HepG2 (cell line): Measurements from ENCODE around the gene CCNA2. TPM values are rescaled to one million over a fixed set of nuclear protein-coding genes. Genes with fewer than 3 reads are reported as not detected.

Source experiments
- ESRRA ChIP-seq: sonication (generic); formaldehyde crosslinking; IDR thresholded peaks from 2 replicates; pipeline ENCODE4 v1.5.1; 2020; ENCODE audit warnings: mild to moderate bottlenecking, low read depth, missing genetic modification reagents
- GFI1 ChIP-seq: sonication (generic); formaldehyde crosslinking; IDR thresholded peaks from 2 replicates; pipeline ENCODE4 v1.5.0; 2020; ENCODE audit warnings: missing genetic modification reagents, mild to moderate bottlenecking, borderline replicate concordance
- KMT2B ChIP-seq: IDR thresholded peaks from 2 replicates; pipeline ENCODE4 v1.6.1; 2016; ENCODE audit warnings: missing genetic modification reagents, missing compliant biosample characterization
- MBNL3 ChIP-seq: fragments of 250-450 bp; sonication (Bioruptor Pico); conservative IDR thresholded peaks from 2 replicates; pipeline ENCODE4 v1.8.0; 2022; ENCODE audit warnings: mild to moderate bottlenecking, inconsistent platforms
- PHF5A ChIP-seq: IDR thresholded peaks from one replicate; pipeline ENCODE4 v1.6.1; 2018; ENCODE audit warnings: low read depth, missing genetic modification reagents; ENCODE audit not compliant: unreplicated experiment
- PREB ChIP-seq: sonication (generic); formaldehyde crosslinking; IDR thresholded peaks from 2 replicates; pipeline ENCODE4 v1.4.0; 2020; ENCODE audit warnings: missing genetic modification reagents
- RCOR2 ChIP-seq: IDR thresholded peaks from 2 replicates; pipeline ENCODE4 v1.6.1; 2016; ENCODE audit warnings: missing biosample characterization, missing genetic modification reagents
- SP140L ChIP-seq: sonication (generic); formaldehyde crosslinking; IDR thresholded peaks from 2 replicates; pipeline ENCODE4 v1.4.0; 2020; ENCODE audit warnings: missing genetic modification reagents, borderline replicate concordance
- TGIF2 ChIP-seq: IDR thresholded peaks from 2 replicates; pipeline ENCODE4 v1.6.1; 2016; ENCODE audit warnings: control low read depth, missing compliant biosample characterization
- TSC22D2 ChIP-seq: sonication (generic); formaldehyde crosslinking; IDR thresholded peaks from 2 replicates; pipeline ENCODE4 v1.5.1; 2020; ENCODE audit warnings: missing genetic modification reagents, mild to moderate bottlenecking, borderline replicate concordance
- ZBTB40 ChIP-seq, 2 experiments: fragments of 450-650 bp in 1 of 2; sonication (generic) in 1 of 2; formaldehyde crosslinking in 1 of 2; IDR thresholded peaks; 2 replicates each; pipeline versions ENCODE4 v1.6.1 to v1.8.0; 2016 to 2022; ENCODE audit warnings: antibody characterized with exemption in 1 of 2, mild to moderate bottlenecking in 1 of 2, missing genetic modification reagents in 1 of 2
- ZNF354B ChIP-seq: sonication (generic); formaldehyde crosslinking; IDR thresholded peaks from 2 replicates; pipeline ENCODE4 v1.8.0; 2022; ENCODE audit warnings: mild to moderate bottlenecking, missing genetic modification reagents
- ZNF605 ChIP-seq: sonication (generic); formaldehyde crosslinking; IDR thresholded peaks from 2 replicates; pipeline ENCODE4 v1.8.0; 2022; ENCODE audit warnings: mild to moderate bottlenecking, missing genetic modification reagents
- ZNF737 ChIP-seq: sonication (generic); formaldehyde crosslinking; IDR thresholded peaks from 2 replicates; pipeline ENCODE4 v1.5.0; 2020; ENCODE audit warnings: missing genetic modification reagents, mild to moderate bottlenecking, borderline replicate concordance
- polyA plus RNA-seq, 8 experiments: library from polyadenylated mRNA; depleted of rRNA in 3 of 8; stranded (reverse) in 7 of 8; unstranded in 1 of 8; fragments of >200 nt; fragmentation: Illumina TruSeq in 4 of 8; extraction: Trizol in 4 of 8; gene quantifications; 2 replicates each; pipeline versions ENCODE4 v1.2.1 to v1.2.3, GENCODE V29; 2011 to 2016; ENCODE audit warnings: low read depth in 4 of 8, missing spikeins in 1 of 8, mixed read lengths in 1 of 8; ENCODE audit not compliant: insufficient read depth in 1 of 8
- total RNA-seq, 5 experiments: library from RNA; depleted of rRNA; stranded (reverse); fragments of >200 nt; fragmentation: Illumina TruSeq; extraction: Trizol; gene quantifications; 2 replicates each; pipeline ENCODE4 v1.2.3, GENCODE V29; 2016; ENCODE audit warnings: low read depth in 1 of 5
- TF ChIP-seq, protein P1 (sequence below): sonication (generic); formaldehyde crosslinking; IDR thresholded peaks from 2 replicates; pipeline ENCODE4 v1.4.0; 2020; ENCODE audit warnings: missing genetic modification reagents

CCNA2 gene
- total and polyA plus RNA-seq, 2 of the 13 experiments (the other 11 are each of a cell fraction or from before 2014, with no cell fraction given): 31.3 to 105 TPM

GRCh38 chr4:121823505-121824170 lies at the start of gene CCNA2 (continued):
- TF ChIP-seq MBNL3 (CRISPR knock-in tag): no peak
- no peak for TF ChIP-seq ZNF354B (CRISPR knock-in tag)
- TF ChIP-seq ZNF737: no peak
- TF ChIP-seq GFI1: 0 out of 2 replicates have a peak, but pooled peaks have one; percentile 19
- TF ChIP-seq, protein P1, sequence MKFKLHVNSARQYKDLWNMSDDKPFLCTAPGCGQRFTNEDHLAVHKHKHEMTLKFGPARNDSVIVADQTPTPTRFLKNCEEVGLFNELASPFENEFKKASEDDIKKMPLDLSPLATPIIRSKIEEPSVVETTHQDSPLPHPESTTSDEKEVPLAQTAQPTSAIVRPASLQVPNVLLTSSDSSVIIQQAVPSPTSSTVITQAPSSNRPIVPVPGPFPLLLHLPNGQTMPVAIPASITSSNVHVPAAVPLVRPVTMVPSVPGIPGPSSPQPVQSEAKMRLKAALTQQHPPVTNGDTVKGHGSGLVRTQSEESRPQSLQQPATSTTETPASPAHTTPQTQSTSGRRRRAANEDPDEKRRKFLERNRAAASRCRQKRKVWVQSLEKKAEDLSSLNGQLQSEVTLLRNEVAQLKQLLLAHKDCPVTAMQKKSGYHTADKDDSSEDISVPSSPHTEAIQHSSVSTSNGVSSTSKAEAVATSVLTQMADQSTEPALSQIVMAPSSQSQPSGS (CRISPR knock-in tag): peak; percentile 51; the same call in 1 of the 2 replicates
- TF ChIP-seq TGIF2 (CRISPR knock-in tag): peak; percentile 99
- TF ChIP-seq ZBTB40 (IDR thresholded peaks at IDR 0.05): no peak
- peak; percentile 74 for TF ChIP-seq ZBTB40 (CRISPR knock-in tag; IDR thresholded peaks at IDR 0.05)
- TF ChIP-seq SP140L (CRISPR knock-in tag): no peak
- 0 out of 2 replicates have a peak, but pooled peaks have one; percentile 14 for TF ChIP-seq ESRRA (CRISPR knock-in tag)
- TF ChIP-seq PREB (CRISPR knock-in tag): peak; percentile 13; the same call in 1 of the 2 replicates
- peak; percentile 78 for TF ChIP-seq ZNF605 (CRISPR knock-in tag)
- no peak for TF ChIP-seq PHF5A
- 0 out of 2 replicates have a peak, but pooled peaks have one; percentile 28 for TF ChIP-seq RCOR2 (CRISPR knock-in tag)
- no peak for TF ChIP-seq TSC22D2 (CRISPR knock-in tag)
- peak; percentile 92 for TF ChIP-seq KMT2B
